Tibial nerve (tissue), 4 donors: Measurements from ENCODE around the gene PRRG2. TPM values are rescaled to one million over a fixed set of nuclear protein-coding genes. Genes with fewer than 3 reads are reported as not detected.

Experiments
- DNase-seq, 2 donors: peaks; one replicate each; pipeline ENCODE4 v3.0.0-alpha.2; 2019; ENCODE audit warnings: low spot score in 2 of 2
- H3K27ac ChIP-seq, 4 donors: fragments of 200-600 bp; sonication (generic) in 3 of 4; one replicate each; pipeline ENCODE4 v1.5.1; 2017 to 2019; ENCODE audit warnings: mild to moderate bottlenecking in 1 of 4
- H3K27me3 ChIP-seq, 2 donors: fragments of 200-600 bp; sonication (generic) in 1 of 2; one replicate each; pipeline versions ENCODE4 v1.5.1 to v1.6.0; 2017 to 2019
- H3K36me3 ChIP-seq, 3 donors: fragments of 200-600 bp; sonication (generic); one replicate each; pipeline ENCODE4 v1.5.1; 2018 to 2019
- H3K4me1 ChIP-seq, 4 donors: fragments of 200-600 bp; sonication (generic) in 3 of 4; one replicate each; pipeline ENCODE4 v1.5.1; 2017 to 2019
- H3K4me3 ChIP-seq, 4 donors: fragments of 200-600 bp; sonication (generic) in 3 of 4; one replicate each; pipeline ENCODE4 v1.5.1; 2017 to 2019; ENCODE audit warnings: mild to moderate bottlenecking in 1 of 4, moderate library complexity in 1 of 4
- H3K9me3 ChIP-seq, 4 donors: fragments of 200-600 bp; sonication (generic) in 3 of 4; one replicate each; pipeline ENCODE4 v1.5.1; 2017 to 2019
- CTCF ChIP-seq, 5 experiments: fragments of 200-600 bp in 3 of 5; fragments of 450-650 bp in 2 of 5; sonication (generic) in 3 of 5; IDR thresholded peaks; one replicate each; pipeline ENCODE4 v1.5.1; 2016 to 2019; ENCODE audit warnings: antibody characterized with exemption in 5 of 5, mild to moderate bottlenecking in 3 of 5, moderate library complexity in 2 of 5
- EP300 ChIP-seq, 2 donors: sonication (generic); formaldehyde crosslinking; IDR thresholded peaks; one replicate each; pipeline ENCODE4 v1.6.1; 2017; ENCODE audit warnings: antibody characterized with exemption in 2 of 2, mild to moderate bottlenecking in 1 of 2
- POLR2A ChIP-seq, 2 donors: fragments of 450-650 bp; IDR thresholded peaks; one replicate each; pipeline ENCODE4 v1.6.1; 2017; ENCODE audit warnings: antibody characterized with exemption in 2 of 2, mild to moderate bottlenecking in 2 of 2, moderate library complexity in 2 of 2
- WGBS, 2 donors: methylation state at CpG; one replicate each; pipeline ENCODE4 v1.1.5; 2018; 5-methylcytosine and 5-hydroxymethylcytosine counted together
- total RNA-seq, 4 donors: library from RNA; depleted of rRNA; stranded (reverse); fragments of >200 nt; gene quantifications; one replicate each; pipeline ENCODE4 v1.1.0, GENCODE V29; 2016

The PRRG2 gene
- total RNA-seq, 4 donors from 2014 or later = 0.42 to 0.78 (median 0.44) TPM; not detected in 1

GRCh38 chr19:49597703-49597974, 16.5 kb downstream of the PRRG2 start:
- WGBS, 2 donors = 91 to 93% methylated on average over 29 of the region's 29 CpGs
- Histone ChIP-seq H3K36me3 (peaks cover 4 to 88% (median 31%) of the 10 kb centered on the region in 3 donors), H3K27ac (no peak overlapping the region), H3K9me3 (no peaks in the 10 kb centered on the region), H3K4me3 (no peak overlapping the region), H3K27me3 (no peaks in the 10 kb centered on the region), H3K4me1 (peaks cover 0 to 25% (median 8%) of the 10 kb centered on the region in 4 donors)
- TF ChIP-seq POLR2A (IDR thresholded peaks at IDR 0.05) = no peak
- TF ChIP-seq CTCF (IDR thresholded peaks at IDR 0.05) = no peak
- TF ChIP-seq EP300 (IDR thresholded peaks at IDR 0.05) = no peak
- no peak for DNase-seq

DNA sequence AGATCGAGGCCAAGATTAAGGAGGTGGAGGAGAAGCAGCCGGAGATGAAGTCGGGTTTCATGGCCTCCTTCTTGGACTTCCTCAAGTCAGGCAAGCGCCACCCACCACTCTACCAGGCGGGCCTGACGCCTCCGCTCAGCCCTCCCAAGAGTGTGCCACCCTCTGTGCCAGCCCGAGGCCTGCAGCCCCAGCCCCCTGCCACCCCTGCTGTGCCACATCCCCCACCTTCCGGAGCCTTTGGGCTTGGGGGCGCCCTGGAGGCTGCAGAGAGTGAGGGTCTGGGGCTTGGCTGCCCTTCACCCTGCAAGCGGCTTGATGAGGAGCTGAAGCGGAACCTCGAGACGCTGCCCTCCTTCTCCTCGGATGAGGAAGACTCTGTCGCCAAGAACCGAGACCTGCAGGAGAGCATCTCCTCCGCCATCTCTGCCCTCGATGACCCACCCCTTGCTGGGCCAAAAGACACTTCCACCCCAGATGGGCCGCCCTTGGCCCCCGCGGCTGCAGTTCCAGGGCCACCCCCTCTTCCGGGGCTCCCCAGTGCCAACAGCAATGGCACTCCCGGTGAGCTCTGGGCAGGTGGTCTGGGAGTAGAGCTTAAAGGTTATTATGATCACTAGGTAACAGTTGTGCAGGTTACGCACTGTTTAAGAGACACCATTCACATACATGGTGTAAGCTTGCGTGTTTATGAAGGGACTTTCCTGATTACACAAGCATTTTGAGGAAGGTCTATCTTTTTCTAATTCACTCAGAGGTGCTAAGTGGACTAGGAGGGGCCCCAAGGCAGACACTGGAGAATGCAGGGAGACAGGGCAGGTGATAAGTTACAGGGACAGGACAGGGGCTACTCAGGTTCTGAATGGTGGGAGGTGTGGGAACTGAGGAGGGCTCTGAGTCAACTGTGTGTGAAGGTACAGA, 18.5 kb downstream of the PRRG2 start:
- DNase-seq = no peak
- H3K4me1 ChIP-seq = peaks cover 0 to 5% (median 0%) of the 10 kb centered on the region in 4 donors
- no peaks in the 10 kb centered on the region for H3K9me3 ChIP-seq
- peaks cover 4 to 100% (median 30%) of the 10 kb centered on the region in 3 donors for H3K36me3 ChIP-seq
- WGBS, 2 donors = 93% methylated on average over 26 of the region's 26 CpGs
- no peak overlapping the region for H3K4me3 ChIP-seq
- TF ChIP-seq POLR2A (IDR thresholded peaks at IDR 0.05) = no peak
- TF ChIP-seq CTCF (IDR thresholded peaks at IDR 0.05) = no peak
- no peak for TF ChIP-seq EP300 (IDR thresholded peaks at IDR 0.05)
- H3K27me3 ChIP-seq = no peaks in the 10 kb centered on the region
- no peak overlapping the region for H3K27ac ChIP-seq

DNA sequence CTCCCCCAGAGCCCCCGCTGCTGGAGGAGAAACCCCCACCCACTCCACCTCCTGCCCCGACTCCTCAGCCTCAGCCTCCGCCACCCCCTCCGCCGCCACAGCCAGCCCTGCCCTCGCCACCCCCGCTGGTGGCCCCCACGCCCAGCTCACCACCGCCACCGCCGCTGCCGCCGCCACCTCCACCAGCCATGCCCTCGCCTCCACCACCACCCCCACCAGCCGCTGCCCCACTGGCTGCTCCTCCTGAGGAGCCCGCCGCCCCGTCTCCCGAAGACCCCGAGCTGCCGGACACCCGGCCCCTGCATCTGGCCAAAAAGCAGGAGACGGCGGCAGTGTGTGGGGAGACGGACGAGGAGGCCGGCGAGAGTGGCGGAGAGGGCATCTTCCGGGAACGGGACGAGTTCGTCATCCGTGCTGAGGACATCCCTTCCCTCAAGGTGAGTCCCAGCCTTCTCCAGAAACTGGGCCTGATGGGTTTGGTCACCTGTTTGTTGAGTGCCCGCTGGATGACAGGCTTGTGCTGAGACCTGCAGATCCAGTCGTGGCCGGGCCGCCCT, 20.4 kb downstream of the PRRG2 start:
- Histone ChIP-seq H3K27me3 (no peaks in the 10 kb centered on the region), H3K4me1 (no peaks in the 10 kb centered on the region), H3K27ac (no peak overlapping the region), H3K4me3 (no peak overlapping the region), H3K36me3 (peaks cover 0 to 100% (median 15%) of the 10 kb centered on the region in 3 donors), H3K9me3 (no peaks in the 10 kb centered on the region)
- WGBS, 2 donors = 91% methylated on average over 27 to 37 of the region's 38 CpGs
- TF ChIP-seq CTCF (IDR thresholded peaks at IDR 0.05) (no peak), EP300 (IDR thresholded peaks at IDR 0.05) (no peak), POLR2A (IDR thresholded peaks at IDR 0.05) (no peak)
- no peak for DNase-seq

- H3K27me3 ChIP-seq = no peaks in the 10 kb centered on the region
- no peak overlapping the region for H3K4me3 ChIP-seq
- H3K4me1 ChIP-seq = no peaks in the 10 kb centered on the region
- no peaks in the 10 kb centered on the region for H3K9me3 ChIP-seq
- TF ChIP-seq POLR2A (IDR thresholded peaks at IDR 0.05) (no peak), EP300 (IDR thresholded peaks at IDR 0.05) (no peak), CTCF (IDR thresholded peaks at IDR 0.05) (no peak)
- no peak for DNase-seq
- no peak overlapping the region for H3K27ac ChIP-seq
- 98 to 100% methylated on average over 2 of the region's 2 CpGs for WGBS, 2 donors
- H3K36me3 ChIP-seq = peaks cover 0 to 100% (median 15%) of the 10 kb centered on the region in 3 donors
Observed at GRCh38 chr19:49602806-49603205, 21.7 kb downstream of the PRRG2 start.

DNA sequence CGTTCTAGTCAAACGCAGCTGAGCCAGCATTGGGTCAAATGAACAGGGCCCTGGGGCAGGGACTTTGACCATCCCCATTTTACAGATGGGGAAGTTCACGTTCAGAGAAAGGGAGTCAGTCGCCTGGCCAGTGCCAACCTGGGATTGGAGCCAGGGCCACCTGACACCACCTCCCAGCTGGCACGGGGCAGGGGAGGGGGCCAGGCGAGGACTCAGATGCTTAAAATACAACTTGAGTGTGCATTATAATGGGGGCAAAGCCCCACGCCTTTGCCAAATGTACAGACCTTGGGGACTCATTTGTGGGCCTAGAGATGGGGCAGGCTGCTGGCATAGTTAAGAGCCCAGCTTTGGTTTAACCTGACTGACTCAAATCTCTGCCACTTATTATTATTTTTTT, 24.5 kb downstream of the PRRG2 start:
- peaks cover 0 to 100% (median 10%) of the 10 kb centered on the region in 3 donors for H3K36me3 ChIP-seq

More for the DNA sequence above, 24.5 kb downstream of the PRRG2 start:
- Histone ChIP-seq H3K4me3 (no peak overlapping the region), H3K27ac (no peak overlapping the region), H3K9me3 (no peaks in the 10 kb centered on the region), H3K27me3 (no peaks in the 10 kb centered on the region), H3K4me1 (no peaks in the 10 kb centered on the region)
- TF ChIP-seq POLR2A (IDR thresholded peaks at IDR 0.05) (no peak), CTCF (IDR thresholded peaks at IDR 0.05) (no peak), EP300 (IDR thresholded peaks at IDR 0.05) (no peak)
- WGBS, 2 donors = 85 to 88% methylated on average over 7 of the region's 7 CpGs
- no peak for DNase-seq
